Parathyroid adenoma (tissue), 2 donors: ENCODE results near the gene CYP21A2.

Experiments used
- H2AFZ ChIP-seq: fragments of 300-600 bp; sonication (generic); one replicate; pipeline ENCODE4 v1.7.0; 2017; ENCODE audit warnings: antibody characterized with exemption, mild to moderate bottlenecking
- H3K27ac ChIP-seq: fragments of 300-600 bp; sonication (generic); one replicate; pipeline ENCODE4 v1.7.0; 2017
- H3K27me3 ChIP-seq: fragments of 300-600 bp; sonication (generic); one replicate; pipeline ENCODE4 v1.7.0; 2017; ENCODE audit warnings: low read length; ENCODE audit not compliant: control insufficient read depth, insufficient read depth
- H3K36me3 ChIP-seq: fragments of 300-600 bp; sonication (generic); one replicate; pipeline ENCODE4 v1.7.0; 2017; ENCODE audit warnings: low read length; ENCODE audit not compliant: control insufficient read depth, insufficient read depth
- H3K4me1 ChIP-seq: fragments of 300-600 bp; sonication (generic); one replicate; pipeline ENCODE4 v1.7.0; 2017; ENCODE audit warnings: control low read depth
- H3K4me2 ChIP-seq: fragments of 300-600 bp; sonication (generic); one replicate; pipeline ENCODE4 v1.7.0; 2017; ENCODE audit warnings: low read length
- H3K4me3 ChIP-seq: fragments of 300-600 bp; sonication (generic); one replicate; pipeline ENCODE4 v1.7.0; 2017; ENCODE audit warnings: low read depth, low read length
- H3K79me2 ChIP-seq: fragments of 300-600 bp; sonication (generic); one replicate; pipeline ENCODE4 v1.7.0; 2017; ENCODE audit warnings: control low read depth
- H3K9ac ChIP-seq: fragments of 300-600 bp; sonication (generic); one replicate; pipeline ENCODE4 v1.7.0; 2017; ENCODE audit warnings: mild to moderate bottlenecking
- H3K9me3 ChIP-seq: fragments of 300-600 bp; sonication (generic); one replicate; pipeline ENCODE4 v1.7.0; 2017; ENCODE audit warnings: low read length; ENCODE audit not compliant: control insufficient read depth
- TF ChIP-seq, protein P1 (sequence below): fragments of 300-600 bp; sonication (generic); IDR thresholded peaks from one replicate; pipeline ENCODE4 v1.7.0; 2017; ENCODE audit warnings: antibody characterized with exemption, mild to moderate bottlenecking
- donor health status: primary hyperparathyroidism.

Gene CYP21A2

DNA sequence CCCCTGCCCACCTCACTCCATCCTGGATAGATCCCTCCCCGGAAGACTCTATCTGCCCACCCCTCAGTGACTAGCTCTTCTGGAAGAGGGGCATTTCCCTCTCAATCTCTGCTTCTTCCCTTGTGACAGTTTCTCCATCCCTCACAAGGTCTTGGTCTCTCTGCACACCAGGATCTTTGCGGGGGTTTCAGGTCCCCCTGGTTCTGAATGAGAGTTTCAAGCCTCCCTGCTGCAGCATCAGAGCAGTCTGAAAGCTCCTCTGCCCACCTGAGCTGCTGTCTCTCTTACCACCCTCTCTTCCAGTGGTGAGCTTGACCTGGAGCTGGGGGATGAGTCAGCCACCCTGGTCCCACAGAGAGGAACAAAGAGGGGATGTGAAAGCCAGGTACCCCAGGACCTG lies 46.6 kb downstream of the CYP21A2 start:
- Histone ChIP-seq H3K27ac (no peak overlapping the region), H3K27me3 (no peaks in the 10 kb centered on the region), H3K4me2 (no peak overlapping the region), H3K79me2 (no peaks in the 10 kb centered on the region), H3K4me1 (no peaks in the 10 kb centered on the region), H3K4me3 (no peak overlapping the region), H3K9me3 (no peaks in the 10 kb centered on the region), H2AFZ (no peak overlapping the region), H3K36me3 (no peaks in the 10 kb centered on the region), H3K9ac (no peak overlapping the region)
- TF ChIP-seq, protein P1, sequence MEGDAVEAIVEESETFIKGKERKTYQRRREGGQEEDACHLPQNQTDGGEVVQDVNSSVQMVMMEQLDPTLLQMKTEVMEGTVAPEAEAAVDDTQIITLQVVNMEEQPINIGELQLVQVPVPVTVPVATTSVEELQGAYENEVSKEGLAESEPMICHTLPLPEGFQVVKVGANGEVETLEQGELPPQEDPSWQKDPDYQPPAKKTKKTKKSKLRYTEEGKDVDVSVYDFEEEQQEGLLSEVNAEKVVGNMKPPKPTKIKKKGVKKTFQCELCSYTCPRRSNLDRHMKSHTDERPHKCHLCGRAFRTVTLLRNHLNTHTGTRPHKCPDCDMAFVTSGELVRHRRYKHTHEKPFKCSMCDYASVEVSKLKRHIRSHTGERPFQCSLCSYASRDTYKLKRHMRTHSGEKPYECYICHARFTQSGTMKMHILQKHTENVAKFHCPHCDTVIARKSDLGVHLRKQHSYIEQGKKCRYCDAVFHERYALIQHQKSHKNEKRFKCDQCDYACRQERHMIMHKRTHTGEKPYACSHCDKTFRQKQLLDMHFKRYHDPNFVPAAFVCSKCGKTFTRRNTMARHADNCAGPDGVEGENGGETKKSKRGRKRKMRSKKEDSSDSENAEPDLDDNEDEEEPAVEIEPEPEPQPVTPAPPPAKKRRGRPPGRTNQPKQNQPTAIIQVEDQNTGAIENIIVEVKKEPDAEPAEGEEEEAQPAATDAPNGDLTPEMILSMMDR = no peak

DNA sequence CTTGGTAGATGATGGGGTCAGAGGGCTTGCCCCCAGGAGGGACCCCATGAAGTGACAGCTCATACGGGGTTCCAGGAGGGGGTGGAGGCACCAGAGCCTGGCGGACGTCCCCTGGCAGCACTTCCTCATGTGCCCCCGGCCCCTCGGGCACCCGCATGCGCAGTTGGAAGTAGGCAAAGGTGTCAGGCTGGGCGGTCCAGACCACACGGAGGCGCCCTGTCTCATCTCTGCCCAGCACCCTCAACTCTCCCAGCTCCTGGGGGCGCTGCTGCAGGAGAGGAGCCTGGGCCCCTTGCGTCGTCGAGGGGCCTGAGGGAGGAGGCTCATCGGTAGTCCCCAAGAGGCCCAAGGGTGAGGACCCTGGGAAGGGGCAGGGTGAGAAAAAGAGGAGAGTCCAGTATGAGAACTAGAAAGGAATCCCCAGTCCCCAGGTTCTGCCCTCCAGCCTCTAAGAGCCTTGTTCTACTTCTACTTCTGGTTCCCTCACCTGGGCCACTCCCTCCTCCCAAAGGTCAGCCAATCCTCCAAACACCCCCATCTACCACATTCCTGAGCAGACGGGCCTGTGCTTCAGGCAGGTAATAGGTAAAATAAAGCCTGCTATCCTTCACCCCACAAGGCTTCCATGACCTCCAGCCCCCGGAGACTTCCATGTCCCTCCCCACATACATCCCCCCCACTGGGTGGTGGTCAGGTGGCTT lies 47.7 kb downstream of the CYP21A2 start:
- H3K9ac ChIP-seq = no peak overlapping the region
- no peak overlapping the region for H3K4me3 ChIP-seq
- no peaks in the 10 kb centered on the region for H3K36me3 ChIP-seq
- H2AFZ ChIP-seq = no peak overlapping the region
- H3K9me3 ChIP-seq = no peaks in the 10 kb centered on the region
- no peak overlapping the region for H3K4me2 ChIP-seq
- H3K27ac ChIP-seq = no peak overlapping the region
- TF ChIP-seq, protein P1 = no peak
- H3K4me1 ChIP-seq = no peaks in the 10 kb centered on the region
- H3K27me3 ChIP-seq = no peaks in the 10 kb centered on the region
- no peaks in the 10 kb centered on the region for H3K79me2 ChIP-seq

DNA sequence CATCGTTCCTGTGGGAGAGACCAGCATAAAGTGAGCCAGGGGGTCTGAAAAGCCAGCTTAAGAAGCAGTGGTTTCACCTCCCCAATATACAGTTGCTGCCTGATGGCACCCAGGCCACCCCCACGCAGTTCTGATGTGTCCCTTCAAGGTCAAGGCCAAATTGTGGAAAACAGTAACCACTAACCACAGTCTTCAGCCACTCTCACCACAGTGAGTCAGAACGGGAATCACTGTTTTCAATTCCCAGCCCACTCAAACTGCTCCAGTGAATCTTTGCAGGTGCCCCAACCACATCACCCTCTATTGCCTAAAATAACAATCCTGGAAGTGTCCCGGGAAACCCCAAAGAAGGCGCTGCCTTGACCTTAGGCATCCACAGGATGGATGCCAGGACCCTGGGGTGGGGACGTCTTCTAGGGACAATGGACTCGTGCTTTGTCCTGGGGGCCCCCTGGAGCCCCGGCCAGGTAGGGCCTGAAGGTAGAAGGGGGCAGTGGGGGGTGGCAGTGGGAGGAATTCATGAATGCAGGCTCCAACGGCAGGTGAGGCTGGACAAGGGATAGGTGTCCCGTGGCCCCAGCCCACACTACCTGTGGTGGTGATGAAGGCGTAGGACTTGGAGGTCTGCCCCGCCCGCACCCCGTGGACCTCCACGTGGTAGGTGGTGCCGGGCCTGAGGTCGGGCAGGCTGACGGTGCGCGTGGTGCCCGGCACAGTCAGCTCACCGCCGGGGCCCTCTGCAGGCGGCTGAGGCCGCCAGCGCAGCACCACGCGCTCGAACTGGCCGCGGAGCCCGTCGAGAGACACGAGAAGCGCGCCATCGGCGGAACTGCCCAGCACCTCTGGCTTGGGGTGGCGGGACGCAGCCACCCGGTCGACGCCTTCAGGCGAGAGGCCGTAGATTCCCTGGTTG lies 48.7 kb downstream of the CYP21A2 start:
- Histone ChIP-seq H3K9ac (no peak overlapping the region), H3K27ac (no peak overlapping the region), H3K9me3 (no peaks in the 10 kb centered on the region), H3K4me1 (no peaks in the 10 kb centered on the region), H3K4me2 (no peak overlapping the region), H3K4me3 (no peak overlapping the region), H3K27me3 (no peaks in the 10 kb centered on the region), H2AFZ (peak overlapping the region; percentile 38), H3K36me3 (no peaks in the 10 kb centered on the region), H3K79me2 (no peaks in the 10 kb centered on the region)
- TF ChIP-seq, protein P1 = no peak

DNA sequence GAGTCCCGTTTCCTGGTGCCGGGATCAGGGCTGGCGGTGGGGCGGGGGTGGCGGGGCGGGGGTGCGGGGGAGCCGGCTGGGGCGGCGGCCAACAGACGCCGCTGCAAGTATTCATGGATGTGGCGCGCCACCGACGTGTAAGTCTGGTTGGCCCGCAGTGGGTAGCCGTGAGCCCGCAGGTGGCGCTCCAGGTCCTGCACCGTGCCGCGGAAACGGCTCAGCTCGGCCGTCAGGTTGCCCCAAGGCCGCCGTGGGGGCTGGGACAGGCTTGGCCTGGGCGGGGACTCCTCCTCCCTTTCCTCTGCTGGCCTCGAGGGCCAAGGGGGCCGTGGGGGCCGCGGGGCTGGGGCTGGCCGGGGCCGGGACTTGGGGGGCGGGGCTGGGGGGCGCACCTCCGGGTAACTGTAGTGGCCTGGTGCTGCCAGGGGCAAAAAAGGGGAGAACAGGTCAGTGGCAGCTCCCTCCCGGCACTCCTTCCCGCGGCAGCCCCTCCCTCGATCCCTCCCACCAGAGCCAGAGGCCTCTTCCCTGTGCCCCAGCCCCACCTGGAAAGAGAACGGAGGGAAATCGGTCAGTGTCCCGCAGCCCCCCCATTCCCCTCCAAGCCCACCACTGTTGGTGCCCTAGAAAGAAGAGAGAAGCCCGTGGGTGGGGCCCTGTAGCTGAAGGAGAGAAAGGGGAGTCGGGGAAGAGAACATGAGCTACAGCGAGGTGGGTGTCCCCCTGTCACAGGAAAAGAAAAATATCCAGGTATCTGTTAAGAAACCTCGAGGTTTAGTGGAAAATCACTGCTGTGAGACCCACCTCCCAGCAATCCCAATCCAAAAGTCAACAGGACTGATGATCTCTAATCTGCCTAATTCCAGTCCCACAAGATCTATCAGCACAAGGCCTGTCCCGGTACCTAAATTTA lies 49.6 kb downstream of the CYP21A2 start:
- Histone ChIP-seq H3K36me3 (no peaks in the 10 kb centered on the region), H2AFZ (peak overlapping the region; percentile 60), H3K79me2 (no peaks in the 10 kb centered on the region), H3K4me1 (no peaks in the 10 kb centered on the region), H3K4me2 (no peak overlapping the region), H3K4me3 (no peak overlapping the region), H3K27me3 (no peaks in the 10 kb centered on the region), H3K27ac (no peak overlapping the region), H3K9ac (no peak overlapping the region), H3K9me3 (no peaks in the 10 kb centered on the region)
- TF ChIP-seq, protein P1 = peak; percentile 37
